ENCODE results near the gene NPAS3. TPM values are rescaled to one million over a fixed set of nuclear protein-coding genes. Genes with fewer than 3 reads are reported as not detected.

NPAS3 gene
- total and polyA plus RNA-seq, 7 donors, result 0.04 to 1.5 (median 0.39) TPM

- ATAC-seq, result no peak
- Histone ChIP-seq H3K4me3 (no peak overlapping the region), H3K4me1 (no peaks in the 10 kb centered on the region), H3K36me3 (ENCODE audit: insufficient read depth in 1 of 2, low read depth in 1 of 2) (no peaks in the 10 kb centered on the region), H3K27ac (no peak overlapping the region), H3K9me3 (no peaks in the 10 kb centered on the region), H3K27me3 (ENCODE audit: insufficient read depth in 3 of 3, low read length in 2 of 3) (no peaks in the 10 kb centered on the region)
- DNase-seq, result no peak
- no peak for TF ChIP-seq CTCF (IDR thresholded peaks at IDR 0.05)
- 91 to 92% (median 91%) methylated on average over 3 of the region's 3 CpGs for WGBS, 3 donors
- intact Hi-C loops (cut with DNase I), result no loop called here
These were observed 101.9 kb downstream of the NPAS3 start for GRCh38 chr14:33040372-33041140.

GRCh38 chr14:33042591-33042990, 103.9 kb downstream of the NPAS3 start:
- intact Hi-C loops (cut with DNase I), result no loop called here
- 29 to 46% (median 30%) methylated on average over 1 of the region's 1 CpG for WGBS, 3 donors
- no peaks in the 10 kb centered on the region for H3K36me3 ChIP-seq (ENCODE audit: insufficient read depth in 1 of 2, low read depth in 1 of 2)

GRCh38 chr14:33045760-33046159, 107.1 kb downstream of the NPAS3 start:
- Histone ChIP-seq H3K4me3 (no peak overlapping the region), H3K4me1 (no peaks in the 10 kb centered on the region), H3K27me3 (ENCODE audit: insufficient read depth in 3 of 3, low read length in 2 of 3) (no peaks in the 10 kb centered on the region), H3K27ac (no peak overlapping the region), H3K9me3 (no peaks in the 10 kb centered on the region), H3K36me3 (ENCODE audit: insufficient read depth in 1 of 2, low read depth in 1 of 2) (no peaks in the 10 kb centered on the region)
- no peak for TF ChIP-seq CTCF (IDR thresholded peaks at IDR 0.05)
- ATAC-seq (no peak), DNase-seq (no peak)
- intact Hi-C loops (cut with DNase I), result no loop called here
- 56 to 66% (median 63%) methylated on average over 4 of the region's 4 CpGs for WGBS, 3 donors

More at GRCh38 chr14:33042591-33042990, 103.9 kb downstream of the NPAS3 start:
- no peaks in the 10 kb centered on the region for H3K27me3 ChIP-seq (ENCODE audit: insufficient read depth in 3 of 3, low read length in 2 of 3)
- H3K27ac ChIP-seq, result no peak overlapping the region
- H3K4me1 ChIP-seq, result no peaks in the 10 kb centered on the region
- no peaks in the 10 kb centered on the region for H3K9me3 ChIP-seq
- ATAC-seq (no peak), DNase-seq (no peak)
- no peak for TF ChIP-seq CTCF (IDR thresholded peaks at IDR 0.05)
- no peak overlapping the region for H3K4me3 ChIP-seq

GRCh38 chr14:33052943-33053342, 114.3 kb downstream of the NPAS3 start:
- 37 to 60% (median 51%) methylated on average over 2 of the region's 2 CpGs for WGBS, 3 donors
- ATAC-seq (no peak), DNase-seq (no peak)
- H3K27ac ChIP-seq, result no peak overlapping the region
- intact Hi-C loops (cut with DNase I), result no loop called here
- H3K4me3 ChIP-seq, result no peak overlapping the region
- H3K27me3 ChIP-seq (ENCODE audit: insufficient read depth in 3 of 3, low read length in 2 of 3), result no peaks in the 10 kb centered on the region
- no peaks in the 10 kb centered on the region for H3K36me3 ChIP-seq (ENCODE audit: insufficient read depth in 1 of 2, low read depth in 1 of 2)
- H3K9me3 ChIP-seq, result no peaks in the 10 kb centered on the region
- TF ChIP-seq CTCF (IDR thresholded peaks at IDR 0.05), result no peak
- H3K4me1 ChIP-seq, result no peaks in the 10 kb centered on the region

- Histone ChIP-seq H3K36me3 (ENCODE audit: insufficient read depth in 1 of 2, low read depth in 1 of 2) (no peaks in the 10 kb centered on the region), H3K4me3 (no peak overlapping the region), H3K27me3 (ENCODE audit: insufficient read depth in 3 of 3, low read length in 2 of 3) (no peaks in the 10 kb centered on the region), H3K9me3 (no peaks in the 10 kb centered on the region), H3K27ac (no peak overlapping the region), H3K4me1 (no peaks in the 10 kb centered on the region)
- 89 to 92% (median 91%) methylated on average over 4 of the region's 4 CpGs for WGBS, 3 donors
- intact Hi-C loops (cut with DNase I), result no loop called here
- ATAC-seq (no peak), DNase-seq (no peak)
- no peak for TF ChIP-seq CTCF (IDR thresholded peaks at IDR 0.05)
These were observed 117.5 kb downstream of the NPAS3 start for GRCh38 chr14:33056213-33056612.

All from psoas muscle (tissue), 8 donors.